RWPE1 (cell line): Measurements from ENCODE around the gene CSF2.

Experiments
- CTCF ChIA-PET: fragments of 350-600 bp; sonication (Branson Sonifier 250); formaldehyde crosslinking; extraction: SDS; loops from one replicate; lab custom pipeline; 2021; lab: Yijun Ruan, JAX
- POLR2A ChIA-PET: fragments of 400-600 bp; formaldehyde crosslinking; extraction: SDS; loops from one replicate; lab custom pipeline; 2020; ENCODE audit warnings: antibody characterized with exemption; ENCODE audit not compliant: low non-redundant PET; lab: Yijun Ruan, JAX
- DNase-seq: peaks from one replicate; pipeline ENCODE4 v3.0.0; 2012; ENCODE audit warnings: low spot score
- H3K27ac ChIP-seq: fragments of 450-650 bp; 2 replicates; pipeline ENCODE4 v1.5.1; 2017
- TF ChIP-seq, protein P1 (sequence below): fragments of 450-650 bp; conservative IDR thresholded peaks from 2 replicates; pipeline ENCODE4 v1.5.1; 2017; ENCODE audit warnings: low read depth, mild to moderate bottlenecking

Gene CSF2

DNA sequence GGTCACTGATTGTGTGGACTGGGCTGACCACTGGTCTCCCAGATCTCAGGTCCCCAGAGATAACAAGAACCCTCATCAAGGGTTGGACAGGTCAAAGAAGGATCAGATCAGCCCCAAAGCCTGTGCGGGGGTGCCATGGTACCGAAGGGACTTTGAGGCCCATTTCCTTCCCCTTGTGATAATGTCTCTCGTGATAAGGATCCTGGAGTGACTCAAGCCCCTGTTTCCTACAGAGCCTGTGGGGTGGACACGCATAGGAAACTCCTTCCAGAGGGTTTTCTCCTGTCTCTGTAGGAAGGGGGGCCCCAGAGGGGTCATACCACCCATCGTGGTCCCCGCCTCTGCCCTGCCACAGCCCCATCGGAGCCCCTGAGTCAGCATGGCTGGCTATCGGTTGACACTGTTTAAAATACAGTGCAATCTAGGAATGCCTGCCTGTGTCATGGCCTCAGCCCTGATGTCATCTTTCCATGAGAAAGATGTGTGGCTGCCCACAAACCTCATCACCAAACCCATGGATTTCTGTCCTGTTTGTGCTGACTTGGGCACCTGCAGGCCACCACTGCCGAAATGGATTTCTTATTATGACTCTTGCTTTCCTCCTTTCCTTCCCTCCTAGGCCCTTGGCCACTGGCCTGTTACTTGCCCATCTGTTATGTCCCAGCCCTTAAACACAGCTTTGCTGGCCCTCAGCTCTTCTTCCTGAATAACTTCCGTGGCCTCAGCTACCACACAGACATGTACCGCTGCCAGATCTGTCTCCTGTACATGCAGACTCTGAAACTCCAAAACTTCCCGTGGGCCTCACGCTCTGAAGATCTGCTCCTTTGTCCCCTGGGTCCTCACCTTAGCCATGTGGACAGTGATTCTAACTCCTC, 2.9 kb upstream of the CSF2 start:
- H3K27ac ChIP-seq, result no peak overlapping the region
- TF ChIP-seq, protein P1, sequence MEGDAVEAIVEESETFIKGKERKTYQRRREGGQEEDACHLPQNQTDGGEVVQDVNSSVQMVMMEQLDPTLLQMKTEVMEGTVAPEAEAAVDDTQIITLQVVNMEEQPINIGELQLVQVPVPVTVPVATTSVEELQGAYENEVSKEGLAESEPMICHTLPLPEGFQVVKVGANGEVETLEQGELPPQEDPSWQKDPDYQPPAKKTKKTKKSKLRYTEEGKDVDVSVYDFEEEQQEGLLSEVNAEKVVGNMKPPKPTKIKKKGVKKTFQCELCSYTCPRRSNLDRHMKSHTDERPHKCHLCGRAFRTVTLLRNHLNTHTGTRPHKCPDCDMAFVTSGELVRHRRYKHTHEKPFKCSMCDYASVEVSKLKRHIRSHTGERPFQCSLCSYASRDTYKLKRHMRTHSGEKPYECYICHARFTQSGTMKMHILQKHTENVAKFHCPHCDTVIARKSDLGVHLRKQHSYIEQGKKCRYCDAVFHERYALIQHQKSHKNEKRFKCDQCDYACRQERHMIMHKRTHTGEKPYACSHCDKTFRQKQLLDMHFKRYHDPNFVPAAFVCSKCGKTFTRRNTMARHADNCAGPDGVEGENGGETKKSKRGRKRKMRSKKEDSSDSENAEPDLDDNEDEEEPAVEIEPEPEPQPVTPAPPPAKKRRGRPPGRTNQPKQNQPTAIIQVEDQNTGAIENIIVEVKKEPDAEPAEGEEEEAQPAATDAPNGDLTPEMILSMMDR, result no peak
- DNase-seq, result no peak
- CTCF ChIA-PET, result no interaction called here
- POLR2A ChIA-PET, result no interaction called here

DNA sequence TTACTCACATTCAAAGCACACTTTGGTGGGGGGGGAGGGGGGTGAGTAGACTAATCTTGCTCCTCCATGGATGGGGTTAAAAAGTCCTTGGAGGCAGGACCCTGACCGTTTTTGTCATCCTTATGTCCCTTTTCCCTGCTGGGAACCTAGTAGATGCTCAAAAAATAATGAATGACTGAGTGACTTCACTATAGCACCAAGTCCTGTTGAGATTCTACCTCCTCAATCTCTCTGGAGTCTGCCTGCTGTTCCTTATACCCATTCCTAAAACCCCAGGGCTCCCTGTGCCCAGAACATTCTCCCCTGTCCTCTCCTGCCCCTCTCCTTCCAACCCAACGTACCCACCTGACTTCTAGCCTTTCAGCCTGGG, 2.3 kb upstream of the CSF2 start:
- DNase-seq, result no peak
- POLR2A ChIA-PET, result no interaction called here
- no peak overlapping the region for H3K27ac ChIP-seq
- CTCF ChIA-PET, result no interaction called here
- TF ChIP-seq, protein P1, result no peak

DNA sequence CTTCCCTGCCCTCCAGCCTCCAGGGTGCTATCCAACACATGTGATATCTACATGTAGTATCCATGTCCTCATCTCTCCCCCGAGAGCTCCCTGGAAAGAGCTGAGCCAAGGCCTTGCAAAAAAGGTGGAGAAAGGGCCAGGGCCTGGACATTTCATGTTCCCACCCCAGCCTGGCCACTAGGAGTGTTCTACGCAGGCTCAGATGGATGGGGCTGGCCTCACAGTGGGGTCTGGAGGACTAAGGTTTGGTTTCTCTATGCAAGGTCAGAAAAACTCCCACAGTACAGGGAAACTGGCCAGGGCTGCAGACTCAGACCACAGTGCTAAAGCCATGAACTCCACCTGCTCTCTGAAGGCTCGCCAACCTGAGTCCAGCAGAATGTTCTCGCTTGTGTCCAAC, 1.5 kb upstream of the CSF2 start:
- H3K27ac ChIP-seq, result no peak overlapping the region
- TF ChIP-seq, protein P1, result no peak
- POLR2A ChIA-PET, result no interaction called here
- CTCF ChIA-PET, result interaction anchor here (0.6 kb wide), 1 partner anchor 380 kb away, joined by 5 read pairs; no protein-coding TSS in a partner anchor
- DNase-seq, result no peak

DNA sequence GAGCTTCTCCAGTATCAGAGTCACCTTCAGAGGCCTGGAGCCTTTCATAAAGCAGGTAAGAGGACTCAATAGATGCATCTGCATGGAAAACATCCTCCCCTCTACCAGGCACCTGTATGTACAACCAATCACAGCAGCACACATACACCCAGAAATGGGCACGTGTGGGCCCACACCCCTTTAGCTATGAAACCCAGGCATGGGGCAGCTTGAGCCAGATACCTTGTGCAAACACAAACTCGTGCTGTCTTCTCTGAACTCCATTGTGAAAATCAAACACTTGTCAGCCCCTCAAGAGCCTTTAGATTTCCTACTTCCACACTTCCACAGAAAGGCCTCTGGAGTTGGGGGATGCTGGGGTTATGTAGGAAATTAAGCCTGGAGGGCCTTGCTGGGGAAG, 1.1 kb upstream of the CSF2 start:
- POLR2A ChIA-PET, result no interaction called here
- TF ChIP-seq, protein P1, result no peak

GRCh38 chr5:132074091-132074771, 642 bp downstream of the CSF2 start:
- peak; percentile 58 for DNase-seq
- ChIA-PET CTCF (interaction anchor here (0.5 to 1.5 kb wide), 5 partner anchors 9 to 77 kb away, joined by 3 to 4 read pairs (median 3); no protein-coding TSS in a partner anchor), POLR2A (interaction anchor here (0.7 kb wide), 1 partner anchor 422 kb away, joined by 3 read pairs; no protein-coding TSS in a partner anchor)
- peak overlapping the region; percentile 72 for H3K27ac ChIP-seq
- TF ChIP-seq, protein P1, result no peak

More for the DNA sequence above, 1.1 kb upstream of the CSF2 start:
- no peak overlapping the region; the same call in 1 of the 2 replicates for H3K27ac ChIP-seq
- DNase-seq, result no peak
- CTCF ChIA-PET, result interaction anchor here (0.6 to 1.5 kb wide), 4 partner anchors 8 to 379 kb away, joined by 4 to 5 read pairs (median 5); no protein-coding TSS in a partner anchor
